ENCODE data around the gene RERE. TPM values are rescaled to one million over a fixed set of nuclear protein-coding genes. Genes with fewer than 3 reads are reported as not detected.
A peak's percentile ranks its signal among the peaks of the same experiment; 100 is the strongest.

RERE gene
- total and polyA plus RNA-seq, 2 experiments from 2014 or later = 148 to 170 TPM

- H4K20me1 ChIP-seq (replicated peaks; ENCODE audit: insufficient read depth) = peaks cover 52% of the 10 kb centered on the region
- H3K27ac ChIP-seq (ENCODE audit: low read depth) = no peak overlapping the region
- H3K4me3 ChIP-seq = no peak overlapping the region
- no peak for DNase-seq (ENCODE audit: low spot score)
- H3K4me2 ChIP-seq = 0 out of 2 replicates have a peak overlapping the region, but pooled peaks have one; percentile 20
- H3K79me2 ChIP-seq (replicated peaks; ENCODE audit: insufficient read depth) = peaks cover 97% of the 10 kb centered on the region
- no peaks in the 10 kb centered on the region; the same call in 1 of the 2 replicates for H3F3A ChIP-seq (replicated peaks; ENCODE audit: low read depth)
- ATAC-seq = no peak
- Mint-ChIP-seq H3K9me3 (no peaks in the 10 kb centered on the region), H3K4me3 (no peak overlapping the region), H3K27me3 (ENCODE audit: insufficient read depth, low read depth, poor library complexity) (no peaks in the 10 kb centered on the region), H3K27ac (no peak overlapping the region), H3K36me3 (ENCODE audit: low read depth) (peaks cover 8% of the 10 kb centered on the region), H3K4me1 (peaks cover 61% of the 10 kb centered on the region)
- no peaks in the 10 kb centered on the region for H3K27me3 ChIP-seq (ENCODE audit: insufficient read depth)
- no peaks in the 10 kb centered on the region for H3K36me3 ChIP-seq (ENCODE audit: insufficient read depth)
- H3K4me1 ChIP-seq (ENCODE audit: insufficient read depth) = peaks cover 25% of the 10 kb centered on the region
- no peaks in the 10 kb centered on the region for H3K9me2 ChIP-seq (ENCODE audit: insufficient read depth)
- TF ChIP-seq NANOG (IDR thresholded peaks at IDR 0.05; ENCODE audit: borderline replicate concordance) = no peak
- TF ChIP-seq CREB1 (CRISPR knock-in tag; IDR thresholded peaks at IDR 0.05; ENCODE audit: low read depth) = no peak
- TF ChIP-seq EZH2 (IDR thresholded peaks at IDR 0.05; ENCODE audit: low read depth, unreplicated experiment) = no peak
- TF ChIP-seq POLR2AphosphoS5 (IDR thresholded peaks at IDR 0.05; ENCODE audit: low read depth) = no peak
- TF ChIP-seq STAT1 (IDR thresholded peaks at IDR 0.05; ENCODE audit: unreplicated experiment) = no peak
- no peak for TF ChIP-seq JUNB (IDR thresholded peaks at IDR 0.05; ENCODE audit: unreplicated experiment)
- no peak for TF ChIP-seq ETS1 (IDR thresholded peaks at IDR 0.05)
- TF ChIP-seq ZNF462 (CRISPR knock-in tag; IDR thresholded peaks at IDR 0.05) = no peak
- no peak for TF ChIP-seq REST (IDR thresholded peaks at IDR 0.05; ENCODE audit: unreplicated experiment)
- no peak for TF ChIP-seq CTCF (conservative IDR thresholded peaks at IDR 0.05; ENCODE audit: low read depth in 2 of 2)
- no peak for TF ChIP-seq EZH2phosphoT487 (IDR thresholded peaks at IDR 0.05; ENCODE audit: unreplicated experiment)
- TF ChIP-seq ZNF114 (CRISPR knock-in tag; IDR thresholded peaks at IDR 0.05) = no peak
- no peak for TF ChIP-seq ZNF331 (CRISPR knock-in tag; IDR thresholded peaks at IDR 0.05; ENCODE audit: low read depth)
- no peak overlapping the region for H2AFZ ChIP-seq
Measured at GRCh38 chr1:8382608-8383505, 434.6 kb downstream of the RERE start.
